ENCODE measurements around the gene PIM3. TPM values are rescaled to one million over a fixed set of nuclear protein-coding genes. Genes with fewer than 3 reads are reported as not detected.

The PIM3 gene
- total and polyA plus RNA-seq, 10 of the 15 experiments (the other 5 are each of a cell fraction or from before 2014, with no cell fraction given): 0.31 to 60.8 (median 12.4) TPM

- Histone ChIP-seq H3K36me3 (ENCODE audit: control insufficient read depth in 2 of 2, insufficient read depth in 2 of 2, low read length in 1 of 2) (no peaks in the 10 kb centered on the region), H3K27me3 (replicated peaks in 1 of 2; ENCODE audit: control insufficient read depth in 2 of 2, insufficient read depth in 2 of 2, low read length in 1 of 2) (no peaks in the 10 kb centered on the region; a peak in 1 of 4 replicates), H2AFZ (ENCODE audit: control insufficient read depth, low read depth, low read length) (no peak overlapping the region), H3K9me3 (replicated peaks; ENCODE audit: control insufficient read depth, insufficient read depth, low read length) (no peaks in the 10 kb centered on the region), H3K79me2 (ENCODE audit: control insufficient read depth, insufficient read depth, low read length) (no peaks in the 10 kb centered on the region), H4K20me1 (ENCODE audit: control insufficient read depth, insufficient read depth) (no peaks in the 10 kb centered on the region), H3K27ac (ENCODE audit: control insufficient read depth, insufficient read depth) (no peak overlapping the region), H3K4me2 (ENCODE audit: control insufficient read depth, insufficient read depth) (no peak overlapping the region), H3K9ac (ENCODE audit: control insufficient read depth, insufficient read depth, low read length) (no peak overlapping the region), H3K4me3 (no peak overlapping the region), H3K4me1 (ENCODE audit: control insufficient read depth, insufficient read depth, low read length) (no peaks in the 10 kb centered on the region)
- in situ Hi-C loops (cut with MboI): no loop called here
- no peak for DNase-seq (ENCODE audit: low read depth, low spot score)
- 49% methylated on average over 19 of the region's 19 CpGs for WGBS (ENCODE audit: insufficient coverage, insufficient replicate concordance, low lambda C conversion rate, missing lambda C conversion rate)
- no peak for ATAC-seq
- intact Hi-C loops (cut with micrococcal nuclease; ENCODE audit: unreplicated experiment): no loop called here
- CTCF ChIA-PET: interaction anchor here (1.9 to 4.5 kb wide), 2 partner anchors 11 to 35 kb away, joined by 7 to 47 read pairs; no protein-coding TSS in a partner anchor
- SMC1A ChIA-PET (ENCODE audit: uncharacterized antibody, unreplicated experiment): no interaction called here
- FAIRE-seq: no peak
- no peak for TF ChIP-seq POLR2A (IDR thresholded peaks at IDR 0.05; ENCODE audit: low read depth, low read length)
- no peak for TF ChIP-seq ZBTB4 (CRISPR knock-in tag; IDR thresholded peaks at IDR 0.05)
- no peak for TF ChIP-seq ZNF274 (IDR thresholded peaks at IDR 0.05; ENCODE audit: insufficient read depth, insufficient read length)
- TF ChIP-seq ESRRA (IDR thresholded peaks at IDR 0.05; ENCODE audit: low read length): no peak
- TF ChIP-seq HDAC6 (IDR thresholded peaks at IDR 0.05; ENCODE audit: unreplicated experiment): no peak
- TF ChIP-seq LARP7 (IDR thresholded peaks at IDR 0.05): no peak
- no peak for TF ChIP-seq MYC (IDR thresholded peaks at IDR 0.05; ENCODE audit: insufficient read depth, insufficient read length, insufficient replicate concordance, low read length, severe bottlenecking)
- no peak for TF ChIP-seq IKZF2 (IDR thresholded peaks at IDR 0.05)
- no peak for TF ChIP-seq TCF7 (IDR thresholded peaks at IDR 0.05; ENCODE audit: borderline replicate concordance)
- no peak for TF ChIP-seq NFXL1 (IDR thresholded peaks at IDR 0.05; ENCODE audit: borderline replicate concordance)
- no peak for TF ChIP-seq CHD2 (IDR thresholded peaks at IDR 0.05; ENCODE audit: borderline replicate concordance, low read depth, low read length)
- TF ChIP-seq YY1 (IDR thresholded peaks at IDR 0.05; ENCODE audit: low read depth, low read length): no peak
- no peak for TF ChIP-seq YBX1 (IDR thresholded peaks at IDR 0.05)
- TF ChIP-seq SMARCA5 (IDR thresholded peaks at IDR 0.05): no peak
- TF ChIP-seq RFX5 (IDR thresholded peaks at IDR 0.05; ENCODE audit: low read depth, low read length): no peak
- TF ChIP-seq, protein P1, sequence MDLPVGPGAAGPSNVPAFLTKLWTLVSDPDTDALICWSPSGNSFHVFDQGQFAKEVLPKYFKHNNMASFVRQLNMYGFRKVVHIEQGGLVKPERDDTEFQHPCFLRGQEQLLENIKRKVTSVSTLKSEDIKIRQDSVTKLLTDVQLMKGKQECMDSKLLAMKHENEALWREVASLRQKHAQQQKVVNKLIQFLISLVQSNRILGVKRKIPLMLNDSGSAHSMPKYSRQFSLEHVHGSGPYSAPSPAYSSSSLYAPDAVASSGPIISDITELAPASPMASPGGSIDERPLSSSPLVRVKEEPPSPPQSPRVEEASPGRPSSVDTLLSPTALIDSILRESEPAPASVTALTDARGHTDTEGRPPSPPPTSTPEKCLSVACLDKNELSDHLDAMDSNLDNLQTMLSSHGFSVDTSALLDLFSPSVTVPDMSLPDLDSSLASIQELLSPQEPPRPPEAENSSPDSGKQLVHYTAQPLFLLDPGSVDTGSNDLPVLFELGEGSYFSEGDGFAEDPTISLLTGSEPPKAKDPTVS (IDR thresholded peaks at IDR 0.05; ENCODE audit: low read depth, low read length): no peak
- no peak for TF ChIP-seq RELB (IDR thresholded peaks at IDR 0.05; ENCODE audit: low read depth)
- BruUV-seq (replicated peaks): no TSS peak
- POLR2A ChIA-PET: interaction anchor here (0.6 kb wide), 1 partner anchor 320 kb away, joined by 3 read pairs; no protein-coding TSS in a partner anchor
- RAD21 ChIA-PET (ENCODE audit: unreplicated experiment): no interaction called here
These were observed 36.1 kb downstream of the PIM3 start for GRCh38 chr22:49996518-49997250.
